Astrocyte (in vitro differentiated cells and primary cell): Measurements from ENCODE around the gene ARL5A.

Experiments used
- CTCF ChIP-seq: IDR thresholded peaks from 2 replicates; pipeline ENCODE4 v1.5.1; 2011; ENCODE audit warnings: low read depth, mild to moderate bottlenecking, inconsistent platforms, low read length, moderate library complexity; ENCODE audit not compliant: insufficient read depth
- EZH2 ChIP-seq: IDR thresholded peaks from 2 replicates; pipeline ENCODE4 v1.6.1; 2012; ENCODE audit warnings: mild to moderate bottlenecking, low read length, inconsistent platforms; ENCODE audit not compliant: insufficient read depth

GRCh38 chr2:151855111-151855510 is 26.9 kb upstream of the ARL5A start:
- no peak for TF ChIP-seq CTCF
- TF ChIP-seq EZH2, result no peak
